ENCODE measurements around the gene SASH1. TPM values are rescaled to one million over a fixed set of nuclear protein-coding genes. Genes with fewer than 3 reads are reported as not detected.
A peak's percentile ranks its signal among the peaks of the same experiment; 100 is the strongest.

Gene SASH1
- total RNA-seq, 1 experiment from 2014 or later = 19.2 TPM

DNA sequence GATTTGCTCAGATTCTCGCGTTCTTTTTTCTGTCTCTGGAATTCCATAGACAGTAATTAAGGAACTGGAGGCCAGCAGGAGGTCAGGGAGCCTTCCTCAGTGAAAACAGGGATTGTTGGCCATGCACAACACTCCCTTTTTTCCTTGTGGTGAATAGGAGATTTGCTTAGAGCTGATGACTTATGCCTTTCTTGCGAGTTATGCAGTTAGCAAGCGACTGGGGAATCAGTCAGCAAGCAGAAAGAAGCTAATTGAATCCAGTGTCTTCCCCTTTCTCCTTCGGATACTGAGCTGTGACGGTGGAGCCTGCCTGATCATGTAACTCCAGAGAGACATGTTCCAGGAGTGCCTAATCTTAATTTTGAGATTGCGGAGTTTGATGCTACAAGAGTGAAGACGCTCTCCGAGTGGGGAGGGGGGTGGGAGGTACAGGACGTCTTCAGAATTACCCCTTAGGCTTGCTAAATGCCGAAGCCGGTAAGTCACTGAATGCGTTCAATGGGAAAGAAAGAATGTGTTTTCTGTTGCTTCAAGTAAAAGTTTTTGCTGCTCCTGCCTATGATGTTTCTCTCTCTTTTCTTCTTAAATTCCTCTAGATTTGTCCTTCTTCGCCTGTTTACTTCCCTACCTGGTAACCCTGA lies 165.9 kb downstream of the SASH1 start:
- H3K27ac ChIP-seq (ENCODE audit: low read depth, low read length, poor library complexity, severe bottlenecking) = peak overlapping the region; percentile 73
- TSS peak; percentile 28 for BruUV-seq (replicated peaks)
- H3K9me3 ChIP-seq (ENCODE audit: low read depth, low read length, poor library complexity, severe bottlenecking) = no peaks in the 10 kb centered on the region
- no peak for TF ChIP-seq EZH2 (IDR thresholded peaks at IDR 0.05; ENCODE audit: borderline replicate concordance, low read depth, low read length, poor library complexity, severe bottlenecking)
- TF ChIP-seq, protein P1, sequence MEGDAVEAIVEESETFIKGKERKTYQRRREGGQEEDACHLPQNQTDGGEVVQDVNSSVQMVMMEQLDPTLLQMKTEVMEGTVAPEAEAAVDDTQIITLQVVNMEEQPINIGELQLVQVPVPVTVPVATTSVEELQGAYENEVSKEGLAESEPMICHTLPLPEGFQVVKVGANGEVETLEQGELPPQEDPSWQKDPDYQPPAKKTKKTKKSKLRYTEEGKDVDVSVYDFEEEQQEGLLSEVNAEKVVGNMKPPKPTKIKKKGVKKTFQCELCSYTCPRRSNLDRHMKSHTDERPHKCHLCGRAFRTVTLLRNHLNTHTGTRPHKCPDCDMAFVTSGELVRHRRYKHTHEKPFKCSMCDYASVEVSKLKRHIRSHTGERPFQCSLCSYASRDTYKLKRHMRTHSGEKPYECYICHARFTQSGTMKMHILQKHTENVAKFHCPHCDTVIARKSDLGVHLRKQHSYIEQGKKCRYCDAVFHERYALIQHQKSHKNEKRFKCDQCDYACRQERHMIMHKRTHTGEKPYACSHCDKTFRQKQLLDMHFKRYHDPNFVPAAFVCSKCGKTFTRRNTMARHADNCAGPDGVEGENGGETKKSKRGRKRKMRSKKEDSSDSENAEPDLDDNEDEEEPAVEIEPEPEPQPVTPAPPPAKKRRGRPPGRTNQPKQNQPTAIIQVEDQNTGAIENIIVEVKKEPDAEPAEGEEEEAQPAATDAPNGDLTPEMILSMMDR (conservative IDR thresholded peaks at IDR 0.05; ENCODE audit: low read depth, low read length) = no peak
- ChIA-PET CTCF (no interaction called here), POLR2A (ENCODE audit: low non-redundant PET) (interaction anchor here (0.6 kb wide), 1 partner anchor 245 kb away, joined by 3 read pairs; no protein-coding TSS in a partner anchor)
- peak; percentile 54 for DNase-seq (ENCODE audit: low spot score)
- peaks cover 36% of the 10 kb centered on the region for H3K4me1 ChIP-seq (ENCODE audit: insufficient read depth, low read length, poor library complexity, severe bottlenecking)
- intact Hi-C loops (cut with micrococcal nuclease; ENCODE audit: unreplicated experiment) = no loop called here
- no peaks in the 10 kb centered on the region for H3K27me3 ChIP-seq (replicated peaks; ENCODE audit: insufficient read depth, low read depth, low read length, poor library complexity)
- peak overlapping the region; percentile 46 for H3K4me3 ChIP-seq (ENCODE audit: low read depth, low read length, poor library complexity, severe bottlenecking)
- H3K36me3 ChIP-seq (ENCODE audit: insufficient read depth, low read length, poor library complexity, severe bottlenecking) = no peaks in the 10 kb centered on the region

GRCh38 chr6:148509119-148509799 lies 166.6 kb downstream of the SASH1 start:
- TF ChIP-seq EZH2 (IDR thresholded peaks at IDR 0.05; ENCODE audit: borderline replicate concordance, low read depth, low read length, poor library complexity, severe bottlenecking) = no peak
- TF ChIP-seq, protein P1 (conservative IDR thresholded peaks at IDR 0.05; ENCODE audit: low read depth, low read length) = no peak
- Histone ChIP-seq H3K9me3 (ENCODE audit: low read depth, low read length, poor library complexity, severe bottlenecking) (no peaks in the 10 kb centered on the region), H3K4me1 (ENCODE audit: insufficient read depth, low read length, poor library complexity, severe bottlenecking) (peaks cover 36% of the 10 kb centered on the region), H3K36me3 (ENCODE audit: insufficient read depth, low read length, poor library complexity, severe bottlenecking) (no peaks in the 10 kb centered on the region), H3K27ac (ENCODE audit: low read depth, low read length, poor library complexity, severe bottlenecking) (peak overlapping the region; percentile 73), H3K4me3 (ENCODE audit: low read depth, low read length, poor library complexity, severe bottlenecking) (peak overlapping the region; percentile 46), H3K27me3 (replicated peaks; ENCODE audit: insufficient read depth, low read depth, low read length, poor library complexity) (no peaks in the 10 kb centered on the region)
- ChIA-PET POLR2A (ENCODE audit: low non-redundant PET) (interaction anchor here (0.6 kb wide), 1 partner anchor 246 kb away, joined by 3 read pairs; no protein-coding TSS in a partner anchor), CTCF (interaction anchor here (0.6 kb wide), 1 partner anchor 11 kb away, joined by 6 read pairs; no protein-coding TSS in a partner anchor)
- intact Hi-C loops (cut with micrococcal nuclease; ENCODE audit: unreplicated experiment) = no loop called here
- peak; percentile 36 for DNase-seq (ENCODE audit: low spot score)
- BruUV-seq (replicated peaks) = no TSS peak

DNA sequence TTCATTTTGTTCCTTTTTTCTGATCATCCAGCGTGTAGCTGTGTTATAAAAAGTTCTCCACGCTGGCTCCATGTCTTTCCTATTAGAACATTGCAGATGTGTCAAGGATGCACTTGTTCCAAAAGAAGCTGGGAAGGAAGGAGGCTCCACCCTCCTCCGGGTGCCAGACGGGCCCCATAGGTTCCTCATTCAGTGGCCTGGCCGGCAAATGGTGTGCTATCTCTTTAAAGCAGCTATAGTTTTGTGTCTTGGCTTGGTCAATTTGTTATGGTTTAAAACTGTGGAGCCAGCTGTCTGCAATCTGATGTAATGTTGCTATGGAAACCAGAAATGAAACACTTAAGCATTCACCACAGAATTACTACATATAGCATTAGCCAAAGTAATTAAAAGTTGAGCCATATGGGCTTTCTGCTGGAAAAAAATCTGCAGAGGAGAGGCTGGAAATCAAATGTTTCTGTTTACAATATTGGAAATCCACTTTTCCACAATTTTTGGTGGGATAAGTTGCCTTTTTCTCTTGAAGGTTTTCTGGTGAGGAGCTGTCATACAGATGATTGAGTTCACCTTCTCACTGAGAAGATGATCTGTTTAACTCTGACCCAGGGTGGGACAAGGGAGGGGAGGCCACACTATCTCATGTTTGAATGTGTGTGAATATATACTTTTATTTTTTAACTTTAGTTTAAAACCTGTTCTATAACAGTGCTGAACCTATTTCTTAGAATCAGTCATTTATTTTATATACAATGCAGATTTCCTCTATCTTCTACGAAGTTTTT lies 167.4 kb downstream of the SASH1 start:
- intact Hi-C loops (cut with micrococcal nuclease; ENCODE audit: unreplicated experiment) = no loop called here
- Histone ChIP-seq H3K4me3 (ENCODE audit: low read depth, low read length, poor library complexity, severe bottlenecking) (peak overlapping the region; percentile 46), H3K27me3 (replicated peaks; ENCODE audit: insufficient read depth, low read depth, low read length, poor library complexity) (no peaks in the 10 kb centered on the region), H3K4me1 (ENCODE audit: insufficient read depth, low read length, poor library complexity, severe bottlenecking) (peaks cover 36% of the 10 kb centered on the region), H3K9me3 (ENCODE audit: low read depth, low read length, poor library complexity, severe bottlenecking) (no peaks in the 10 kb centered on the region), H3K36me3 (ENCODE audit: insufficient read depth, low read length, poor library complexity, severe bottlenecking) (no peaks in the 10 kb centered on the region), H3K27ac (ENCODE audit: low read depth, low read length, poor library complexity, severe bottlenecking) (peak overlapping the region; percentile 73)
- POLR2A ChIA-PET (ENCODE audit: low non-redundant PET) = no interaction called here
- CTCF ChIA-PET = interaction anchor here (0.5 to 0.6 kb wide), 2 partner anchors 12 to 1009 kb away, joined by 3 to 6 read pairs; no protein-coding TSS in a partner anchor
- DNase-seq (ENCODE audit: low spot score) = peak; percentile 92
- no peak for TF ChIP-seq EZH2 (IDR thresholded peaks at IDR 0.05; ENCODE audit: borderline replicate concordance, low read depth, low read length, poor library complexity, severe bottlenecking)
- TF ChIP-seq, protein P1 (conservative IDR thresholded peaks at IDR 0.05; ENCODE audit: low read depth, low read length) = no peak
- BruUV-seq (replicated peaks) = no TSS peak

Data from A673 (cell line).